Ovary (tissue), 9 donors: ENCODE measurements around the gene MZT2B. TPM values are rescaled to one million over a fixed set of nuclear protein-coding genes. Genes with fewer than 3 reads are reported as not detected.
"Not testable (repeated sequence)": the region's sequence is repeated elsewhere in the genome, so short reads cannot be mapped to it uniquely, and the experiment has no call there.

Experiments
- DNase-seq, 5 donors: peaks; one replicate each; pipeline ENCODE4 v3.0.0-alpha.2; 2019 to 2020
- H3K27ac ChIP-seq, 2 donors: fragments of 200-600 bp; one replicate each; pipeline versions ENCODE4 v1.5.1 to v1.8.0; 2019 to 2022
- H3K27me3 ChIP-seq: fragments of 200-600 bp; one replicate; pipeline ENCODE4 v1.8.0; 2022
- H3K36me3 ChIP-seq: fragments of 200-600 bp; sonication (generic); one replicate; pipeline ENCODE4 v1.5.1; 2019
- H3K4me1 ChIP-seq: one replicate; pipeline ENCODE4 v1.8.1; 2013; ENCODE audit warnings: mild to moderate bottlenecking, moderate library complexity; ENCODE audit not compliant: insufficient read depth
- H3K4me3 ChIP-seq: fragments of 200-600 bp; sonication (generic); one replicate; pipeline ENCODE4 v1.5.1; 2017
- H3K9me3 ChIP-seq, 2 donors: fragments of 200-600 bp in 1 of 2; sonication (generic) in 1 of 2; one replicate each; pipeline versions ENCODE4 v1.5.1 to v1.8.1; 2013 to 2019; ENCODE audit warnings: mild to moderate bottlenecking in 1 of 2, moderate library complexity in 1 of 2
- EP300 ChIP-seq: sonication (generic); formaldehyde crosslinking; IDR thresholded peaks from one replicate; pipeline ENCODE4 v1.6.1; 2017; ENCODE audit warnings: antibody characterized with exemption
- POLR2A ChIP-seq: fragments of 450-650 bp; IDR thresholded peaks from one replicate; pipeline ENCODE4 v1.6.1; 2017; ENCODE audit warnings: antibody characterized with exemption, mild to moderate bottlenecking, moderate library complexity
- WGBS, 3 donors: extraction: QIAGEN DNeasy Blood & Tissue Kit in 1 of 3; methylation state at CpG; one replicate each; pipeline versions ENCODE4 v1.1.5 to v1.1.7; 2013 to 2017; 5-methylcytosine and 5-hydroxymethylcytosine counted together
- intact Hi-C, 4 donors: fragments of 100-400 bp; cut with DNase I; formaldehyde crosslinking; loops; one replicate each; pipeline versions ENCODE4 v1.11.0 to v1.15.1; 2022 to 2023
- polyA plus RNA-seq, 2 donors: library from polyadenylated mRNA; stranded (reverse); fragments of 200-250 nt in 1 of 2; fragments of 350-450 nt in 1 of 2; fragmentation: Illumina TruSeq in 1 of 2; extraction: RNeasy Lipid Tissue Mini Kit (QIAGEN cat#74804) in 1 of 2; gene quantifications; one replicate each; pipeline ENCODE4 v1.2.3, GENCODE V29; 2013 to 2014
- total RNA-seq, 7 donors: library from RNA; depleted of rRNA in 2 of 7; stranded (reverse); fragments of >200 nt in 2 of 7; fragmentation: NEBNext Ultra II Directional in 3 of 7; extraction: Animal tissue kit (Norgen Biotek cat#: 25700) in 3 of 7; gene quantifications; one replicate each; pipeline versions ENCODE4 v1.1.0 to v1.2.4, GENCODE V29; 2016 to 2023
- TF ChIP-seq, protein P1 (sequence below), 3 donors: fragments of 450-650 bp in 2 of 3; fragments of 200-600 bp in 1 of 3; IDR thresholded peaks; one replicate each; pipeline versions ENCODE4 v1.5.1 to v1.8.0; 2016 to 2022; ENCODE audit warnings: antibody characterized with exemption in 3 of 3, mild to moderate bottlenecking in 1 of 3
- donor health status: DM: no; HTN: no; CAD: no; lungs with moderate emphysema.
- donor health status: DM: no; HTN: no; CAD: no.
- donor health status: Bipolar disorder and iron deficiency.
- donor health status: DM: yes; HTN: yes; CAD: no.
- donor health status: DM: no; HTN: no; CAD: no.
- donor health status: DM: yes; HTN: yes; CAD: no.

The MZT2B gene
- total and polyA plus RNA-seq, 9 donors: 5.4 to 365 (median 242) TPM

DNA sequence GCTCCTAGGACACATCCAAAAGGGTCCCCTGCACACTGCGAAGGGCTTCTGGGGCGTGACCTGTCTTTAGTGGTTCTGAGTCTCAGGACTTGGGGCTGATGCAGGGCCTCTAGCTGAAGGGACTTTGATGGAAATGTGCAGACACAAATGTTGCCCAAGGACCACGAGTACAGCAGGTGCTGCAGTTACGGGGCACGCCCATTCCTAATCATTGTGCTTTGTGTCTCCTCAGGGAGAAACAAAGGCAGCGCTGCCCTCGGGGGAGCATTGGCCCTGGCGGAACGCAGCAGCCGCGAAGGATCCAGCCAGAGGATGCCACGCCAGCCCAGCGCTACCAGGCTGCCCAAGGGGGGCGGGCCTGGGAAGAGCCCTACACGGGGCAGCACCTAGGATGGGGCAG is 8.2 kb downstream of the MZT2B start:
- Histone ChIP-seq H3K4me3 (no peak overlapping the region), H3K27ac (no peak overlapping the region), H3K9me3 (no peaks in the 10 kb centered on the region), H3K36me3 (no peaks in the 10 kb centered on the region), H3K27me3 (no peaks in the 10 kb centered on the region), H3K4me1 (no peaks in the 10 kb centered on the region)
- WGBS, 3 donors: 84 to 87% (median 86%) methylated on average over 15 of the region's 15 CpGs
- intact Hi-C loops: no loop called here
- TF ChIP-seq, protein P1, sequence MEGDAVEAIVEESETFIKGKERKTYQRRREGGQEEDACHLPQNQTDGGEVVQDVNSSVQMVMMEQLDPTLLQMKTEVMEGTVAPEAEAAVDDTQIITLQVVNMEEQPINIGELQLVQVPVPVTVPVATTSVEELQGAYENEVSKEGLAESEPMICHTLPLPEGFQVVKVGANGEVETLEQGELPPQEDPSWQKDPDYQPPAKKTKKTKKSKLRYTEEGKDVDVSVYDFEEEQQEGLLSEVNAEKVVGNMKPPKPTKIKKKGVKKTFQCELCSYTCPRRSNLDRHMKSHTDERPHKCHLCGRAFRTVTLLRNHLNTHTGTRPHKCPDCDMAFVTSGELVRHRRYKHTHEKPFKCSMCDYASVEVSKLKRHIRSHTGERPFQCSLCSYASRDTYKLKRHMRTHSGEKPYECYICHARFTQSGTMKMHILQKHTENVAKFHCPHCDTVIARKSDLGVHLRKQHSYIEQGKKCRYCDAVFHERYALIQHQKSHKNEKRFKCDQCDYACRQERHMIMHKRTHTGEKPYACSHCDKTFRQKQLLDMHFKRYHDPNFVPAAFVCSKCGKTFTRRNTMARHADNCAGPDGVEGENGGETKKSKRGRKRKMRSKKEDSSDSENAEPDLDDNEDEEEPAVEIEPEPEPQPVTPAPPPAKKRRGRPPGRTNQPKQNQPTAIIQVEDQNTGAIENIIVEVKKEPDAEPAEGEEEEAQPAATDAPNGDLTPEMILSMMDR (IDR thresholded peaks at IDR 0.05): no peak
- no peak for TF ChIP-seq EP300
- no peak for TF ChIP-seq POLR2A
- no peak for DNase-seq

DNA sequence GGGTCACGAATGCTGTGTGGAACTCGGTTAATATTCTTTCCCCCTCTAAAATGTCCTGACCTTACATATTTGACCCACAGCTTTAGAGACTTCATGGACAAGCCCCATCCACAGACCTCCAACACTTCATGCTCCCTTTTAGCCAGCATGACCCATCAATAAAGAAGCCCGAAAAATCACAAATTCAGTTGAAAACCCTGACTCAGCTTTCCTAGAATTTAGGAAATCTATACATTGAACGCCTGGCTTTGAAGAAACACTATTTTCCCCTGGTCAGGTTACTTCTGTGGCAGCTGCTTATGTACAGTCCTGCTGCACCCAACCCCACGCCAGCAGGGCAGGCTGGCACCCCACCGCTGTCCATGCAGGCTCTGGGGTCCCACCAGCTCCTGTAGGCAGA is 9.3 kb downstream of the MZT2B start:
- H3K36me3 ChIP-seq, H3K9me3 ChIP-seq, H3K27ac ChIP-seq, intact Hi-C loops, H3K4me3 ChIP-seq, H3K27me3 ChIP-seq, DNase-seq, H3K4me1 ChIP-seq: not testable (repeated sequence)
- 82 to 87% (median 84%) methylated on average over 6 of the region's 6 CpGs for WGBS, 3 donors

DNA sequence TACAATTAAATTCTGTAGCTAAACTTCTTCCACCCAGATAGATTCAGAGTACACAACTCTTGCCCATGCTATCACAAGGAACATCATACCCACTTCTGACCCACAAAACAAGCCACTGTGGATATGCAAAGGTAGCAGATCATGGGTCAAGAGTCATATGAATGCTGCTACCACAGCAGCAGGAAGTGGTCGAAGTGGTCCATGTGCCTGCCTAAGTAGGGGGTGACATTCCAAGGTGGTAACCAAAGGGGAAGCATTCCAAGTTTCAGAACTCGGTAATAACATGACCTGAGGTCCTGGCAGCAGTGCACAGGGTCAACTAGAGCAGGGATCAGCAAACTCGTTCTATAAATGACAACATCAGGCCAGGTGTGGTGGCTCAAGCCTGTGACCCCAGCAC is 10.4 kb downstream of the MZT2B start:
- H3K27me3 ChIP-seq, H3K9me3 ChIP-seq, H3K4me1 ChIP-seq, intact Hi-C loops, H3K4me3 ChIP-seq, H3K36me3 ChIP-seq, DNase-seq, H3K27ac ChIP-seq: not testable (repeated sequence)
- WGBS, 3 donors: 67 to 70% (median 69%) methylated on average over 3 of the region's 3 CpGs

DNA sequence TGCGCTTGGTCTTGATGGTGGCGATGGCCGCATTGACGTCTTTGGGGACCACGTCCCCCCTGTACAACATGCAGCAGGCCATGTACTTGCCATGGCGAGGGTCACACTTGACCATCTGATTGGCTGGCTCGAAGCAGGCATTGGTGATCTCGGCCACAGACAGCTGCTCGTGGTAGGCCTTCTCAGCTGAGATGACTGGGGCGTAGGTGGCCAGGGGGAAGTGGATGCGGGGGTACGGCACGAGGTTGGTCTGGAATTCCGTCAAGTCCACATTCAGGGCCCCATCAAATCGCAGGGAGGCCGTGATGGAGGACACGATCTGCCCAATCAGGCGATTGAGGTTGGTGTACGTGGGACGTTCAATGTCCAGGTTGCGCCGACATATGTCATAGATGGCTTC is 11.8 kb downstream of the MZT2B start:
- DNase-seq, H3K9me3 ChIP-seq, intact Hi-C loops, H3K27ac ChIP-seq, H3K4me1 ChIP-seq, H3K27me3 ChIP-seq, H3K36me3 ChIP-seq, H3K4me3 ChIP-seq: not testable (repeated sequence)
- 85 to 90% (median 85%) methylated on average over 18 to 22 of the region's 22 CpGs for WGBS, 3 donors

DNA sequence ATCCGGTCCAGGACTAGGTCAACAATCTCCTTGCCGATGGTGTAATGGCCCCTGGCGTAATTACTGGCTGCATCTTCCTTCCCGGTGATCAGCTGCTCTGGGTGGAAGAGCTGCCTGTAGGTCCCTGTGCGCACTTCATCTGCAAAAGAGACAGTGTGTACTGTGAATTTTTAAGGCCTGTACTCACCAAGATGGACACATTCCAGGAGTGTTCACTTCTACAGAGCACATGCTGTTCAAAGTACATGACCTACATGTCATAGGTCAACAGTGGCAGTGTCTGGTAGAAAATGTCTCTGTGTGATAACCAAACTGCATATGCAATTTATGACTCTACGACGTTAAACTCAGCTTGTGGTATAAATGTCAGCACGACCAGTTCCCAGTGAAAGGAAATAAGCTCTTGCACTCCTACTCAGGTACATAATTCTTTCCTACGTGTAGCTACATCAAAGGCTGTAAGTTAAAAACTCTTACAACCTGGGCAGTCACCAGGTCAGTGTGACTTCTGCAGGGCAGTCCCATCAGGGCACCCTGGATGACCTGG is 13.1 kb downstream of the MZT2B start:
- H3K9me3 ChIP-seq, H3K4me3 ChIP-seq, H3K36me3 ChIP-seq, DNase-seq, H3K4me1 ChIP-seq, H3K27ac ChIP-seq, H3K27me3 ChIP-seq, intact Hi-C loops: not testable (repeated sequence)
- WGBS, 3 donors: 56 to 61% (median 58%) methylated on average over 8 to 9 of the region's 9 CpGs

DNA sequence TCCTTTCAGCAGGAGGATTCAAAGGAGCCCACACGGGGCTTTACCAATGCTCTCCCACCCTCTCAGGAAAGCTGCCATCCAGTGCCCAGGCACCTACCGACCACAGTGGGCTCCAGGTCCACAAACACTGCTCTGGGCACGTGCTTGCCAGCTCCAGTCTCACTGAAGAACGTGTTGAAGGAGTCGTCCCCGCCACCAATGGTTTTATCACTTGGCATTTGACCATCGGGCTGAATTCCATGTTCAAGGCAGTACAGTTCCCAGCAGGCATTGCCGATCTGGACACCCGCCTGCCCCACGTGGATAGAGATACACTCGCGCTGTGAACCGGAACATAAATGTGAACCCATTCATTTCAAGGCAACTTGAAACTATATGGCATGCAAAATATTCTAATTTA is 14.0 kb downstream of the MZT2B start:
- H3K27me3 ChIP-seq, DNase-seq, H3K36me3 ChIP-seq, H3K4me3 ChIP-seq, H3K27ac ChIP-seq, intact Hi-C loops, H3K4me1 ChIP-seq, H3K9me3 ChIP-seq: not testable (repeated sequence)
- 69 to 73% (median 72%) methylated on average over 9 to 10 of the region's 13 CpGs for WGBS, 3 donors

DNA sequence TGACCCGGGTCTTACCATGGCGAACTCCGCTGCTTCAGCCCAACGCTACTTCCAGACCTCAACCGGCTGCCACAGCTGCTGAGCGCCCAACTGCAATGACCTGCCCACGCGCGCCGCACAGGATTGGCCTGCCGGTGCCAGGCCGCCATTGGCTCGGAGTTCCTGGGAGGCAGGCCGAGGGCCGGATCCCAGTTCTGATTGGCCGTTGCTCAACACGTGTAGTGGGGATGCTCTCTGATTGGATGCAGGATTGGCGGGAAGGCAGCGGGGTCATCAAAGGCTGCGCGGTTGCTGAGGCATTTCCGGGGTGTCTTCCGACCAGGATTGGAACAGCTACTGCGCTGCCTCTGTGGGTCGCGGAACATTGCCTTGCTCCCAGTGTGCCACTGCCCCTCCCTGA is 16.3 kb downstream of the MZT2B start, which contains the start of gene TUBA3E:
TUBA3E (minus strand) TSS at position 97 of the 400 bp plus-strand sequence; CDS start at position 18, 79 bp downstream.
- Histone ChIP-seq H3K36me3 (no peaks in the 10 kb centered on the region), H3K27me3 (no peaks in the 10 kb centered on the region), H3K4me3 (no peak within 1 kb of the TSS), H3K27ac (no peak within 1 kb of the TSS), H3K4me1 (no peaks in the 10 kb centered on the region), H3K9me3 (no peaks in the 10 kb centered on the region)
- 95 to 98% (median 96%) methylated on average over 21 to 26 of the region's 26 CpGs for WGBS, 3 donors
- no peak for DNase-seq
- intact Hi-C loops: no loop called here
- no peak for TF ChIP-seq EP300
- TF ChIP-seq POLR2A: no peak
- TF ChIP-seq, protein P1 (IDR thresholded peaks at IDR 0.05): no peak

DNA sequence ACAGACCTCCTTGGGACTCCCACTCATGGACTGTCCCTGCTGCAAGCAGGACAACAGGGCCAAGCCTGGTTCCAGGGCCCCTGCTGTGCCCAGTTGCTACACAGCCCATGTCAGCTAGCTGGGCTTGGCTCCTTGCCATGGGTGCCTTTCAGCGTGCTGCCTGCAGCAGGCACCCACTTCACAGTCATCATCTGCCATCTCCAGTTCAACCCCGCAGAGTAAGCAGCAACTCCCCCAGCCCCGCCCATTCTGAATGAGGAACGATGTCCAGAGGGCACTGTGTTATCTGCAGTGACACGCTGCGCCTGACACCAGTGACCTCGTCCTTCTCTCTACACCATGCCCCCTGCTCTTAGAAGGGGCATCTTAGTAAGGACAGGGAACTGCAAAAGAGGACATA is 20.5 kb downstream of the MZT2B start:
- WGBS, 3 donors: 20 to 50% (median 49%) methylated on average over 2 to 5 of the region's 7 CpGs
- H3K27ac ChIP-seq, H3K27me3 ChIP-seq, intact Hi-C loops, DNase-seq, H3K4me3 ChIP-seq, H3K4me1 ChIP-seq, H3K36me3 ChIP-seq, H3K9me3 ChIP-seq: not testable (repeated sequence)

DNA sequence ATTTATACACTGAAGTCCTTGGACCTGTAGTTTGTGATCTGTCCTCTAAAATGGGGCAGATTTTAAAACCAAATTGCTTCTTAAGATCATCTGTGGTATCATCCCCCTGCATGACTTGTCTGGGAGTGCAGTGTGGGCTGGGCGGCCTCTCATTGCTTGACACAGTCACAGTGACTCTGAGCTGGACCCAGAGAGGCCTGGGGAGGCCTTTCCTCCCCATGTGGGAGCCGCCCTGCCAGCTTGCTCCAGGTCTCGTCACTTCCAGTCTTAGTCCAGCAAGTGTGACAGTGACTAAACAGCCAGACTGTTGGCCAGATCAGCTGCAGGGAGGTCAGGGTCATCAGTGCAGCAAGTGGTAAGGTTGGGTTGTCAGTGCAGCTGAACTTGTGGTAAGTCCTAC is 21.1 kb downstream of the MZT2B start:
- intact Hi-C loops, H3K4me3 ChIP-seq, H3K27me3 ChIP-seq, H3K36me3 ChIP-seq, H3K27ac ChIP-seq, DNase-seq, H3K9me3 ChIP-seq, H3K4me1 ChIP-seq: not testable (repeated sequence)
- 81 to 93% (median 86%) methylated on average over 1 to 3 of the region's 3 CpGs for WGBS, 3 donors

DNA sequence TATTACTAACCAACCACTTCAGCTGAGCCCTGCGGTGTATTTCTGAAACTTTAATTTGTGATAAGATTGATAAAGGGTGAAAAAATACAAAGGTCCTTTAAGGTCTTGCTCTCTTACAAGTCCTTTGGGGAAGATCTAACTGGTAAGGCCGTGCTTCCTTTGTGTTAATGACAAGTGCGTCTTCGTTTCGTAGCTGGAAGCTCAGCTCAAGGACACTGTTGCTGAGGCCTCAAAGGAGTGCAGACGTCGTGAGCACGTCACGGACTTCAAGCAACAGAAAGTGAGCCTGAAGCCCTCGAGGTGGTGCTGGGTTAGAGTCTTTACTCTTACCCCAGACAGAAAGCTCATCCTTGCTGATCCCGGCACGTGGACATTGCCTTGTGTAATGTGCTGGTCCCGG is 25.0 kb downstream of the MZT2B start:
- H3K36me3 ChIP-seq, H3K27me3 ChIP-seq, H3K27ac ChIP-seq, H3K4me3 ChIP-seq, DNase-seq, H3K9me3 ChIP-seq, H3K4me1 ChIP-seq, intact Hi-C loops: not testable (repeated sequence)
- WGBS, 3 donors: 57 to 70% (median 67%) methylated on average over 13 of the region's 13 CpGs
